ENCODE data around the gene HIVEP3. TPM values are rescaled to one million over a fixed set of nuclear protein-coding genes. Genes with fewer than 3 reads are reported as not detected.
A peak's percentile ranks its signal among the peaks of the same experiment; 100 is the strongest.

HIVEP3 gene
- total RNA-seq, 2 donors from 2014 or later = 0.13 to 0.99 TPM

DNA sequence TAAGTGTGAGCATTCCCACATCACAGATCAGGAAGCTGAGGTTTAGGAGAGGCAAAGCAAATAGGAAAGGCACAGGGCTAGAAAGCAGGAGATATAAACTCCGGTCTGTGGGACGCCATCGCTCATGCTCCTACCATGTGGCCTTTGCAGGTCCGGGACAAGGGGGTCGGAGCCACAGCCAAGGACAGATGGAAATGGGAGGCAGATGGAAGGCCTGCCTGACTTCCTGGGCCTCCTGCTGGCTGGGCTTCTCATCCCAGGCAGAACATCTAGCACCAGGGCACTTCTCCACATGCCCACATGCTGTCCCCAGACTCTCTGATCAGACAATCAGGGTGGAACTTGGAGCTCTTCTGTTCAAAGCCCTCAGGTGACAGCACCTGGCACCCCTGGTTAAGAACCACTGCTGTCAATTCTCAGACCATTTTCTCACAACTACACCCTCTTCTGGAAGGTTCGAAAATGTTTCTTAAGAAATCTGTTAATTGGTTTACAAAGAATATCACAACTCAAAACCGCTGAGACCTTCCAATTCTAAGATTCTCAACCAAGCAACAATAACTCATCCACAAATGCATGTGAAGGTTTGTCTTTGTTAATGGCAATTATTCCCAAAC, 260.9 kb downstream of the HIVEP3 start:
- H3K27me3 ChIP-seq (ENCODE audit: control insufficient read depth, insufficient read depth, low read length, poor library complexity, severe bottlenecking) = peaks cover 26% of the 10 kb centered on the region
- no peak overlapping the region for H3K4me3 ChIP-seq (ENCODE audit: low read length)
- no peaks in the 10 kb centered on the region for H3K36me3 ChIP-seq (ENCODE audit: control insufficient read depth, insufficient read depth, low read length)
- no peaks in the 10 kb centered on the region for H3K4me1 ChIP-seq (ENCODE audit: control insufficient read depth, insufficient read depth, low read length)
- H3K9me3 Mint-ChIP-seq = no peaks in the 10 kb centered on the region
- no peak overlapping the region for H3K27ac Mint-ChIP-seq
- WGBS, 2 experiments (ENCODE audit: insufficient coverage in 1 of 2, insufficient read length in 1 of 2) = 80 to 89% methylated on average over 1 to 7 of the region's 7 CpGs
- H3K27me3 Mint-ChIP-seq (ENCODE audit: insufficient read depth) = peaks cover 28% of the 10 kb centered on the region
- TF ChIP-seq, protein P1, sequence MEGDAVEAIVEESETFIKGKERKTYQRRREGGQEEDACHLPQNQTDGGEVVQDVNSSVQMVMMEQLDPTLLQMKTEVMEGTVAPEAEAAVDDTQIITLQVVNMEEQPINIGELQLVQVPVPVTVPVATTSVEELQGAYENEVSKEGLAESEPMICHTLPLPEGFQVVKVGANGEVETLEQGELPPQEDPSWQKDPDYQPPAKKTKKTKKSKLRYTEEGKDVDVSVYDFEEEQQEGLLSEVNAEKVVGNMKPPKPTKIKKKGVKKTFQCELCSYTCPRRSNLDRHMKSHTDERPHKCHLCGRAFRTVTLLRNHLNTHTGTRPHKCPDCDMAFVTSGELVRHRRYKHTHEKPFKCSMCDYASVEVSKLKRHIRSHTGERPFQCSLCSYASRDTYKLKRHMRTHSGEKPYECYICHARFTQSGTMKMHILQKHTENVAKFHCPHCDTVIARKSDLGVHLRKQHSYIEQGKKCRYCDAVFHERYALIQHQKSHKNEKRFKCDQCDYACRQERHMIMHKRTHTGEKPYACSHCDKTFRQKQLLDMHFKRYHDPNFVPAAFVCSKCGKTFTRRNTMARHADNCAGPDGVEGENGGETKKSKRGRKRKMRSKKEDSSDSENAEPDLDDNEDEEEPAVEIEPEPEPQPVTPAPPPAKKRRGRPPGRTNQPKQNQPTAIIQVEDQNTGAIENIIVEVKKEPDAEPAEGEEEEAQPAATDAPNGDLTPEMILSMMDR (conservative IDR thresholded peaks at IDR 0.05) = peak; percentile 39
- no peaks in the 10 kb centered on the region for H3K9me3 ChIP-seq (ENCODE audit: control insufficient read depth, low read length)
- peaks cover 4% of the 10 kb centered on the region for H3K4me1 Mint-ChIP-seq
- no peaks in the 10 kb centered on the region for H3K36me3 Mint-ChIP-seq (ENCODE audit: low read depth)
- peak; percentile 36 for DNase-seq
- H3K4me3 Mint-ChIP-seq = no peak overlapping the region
- no peak overlapping the region for H3K9ac ChIP-seq (ENCODE audit: extremely low read depth, low read length, poor library complexity, severe bottlenecking)
- no peak overlapping the region for H3K27ac ChIP-seq (ENCODE audit: low read depth, low read length)

DNA sequence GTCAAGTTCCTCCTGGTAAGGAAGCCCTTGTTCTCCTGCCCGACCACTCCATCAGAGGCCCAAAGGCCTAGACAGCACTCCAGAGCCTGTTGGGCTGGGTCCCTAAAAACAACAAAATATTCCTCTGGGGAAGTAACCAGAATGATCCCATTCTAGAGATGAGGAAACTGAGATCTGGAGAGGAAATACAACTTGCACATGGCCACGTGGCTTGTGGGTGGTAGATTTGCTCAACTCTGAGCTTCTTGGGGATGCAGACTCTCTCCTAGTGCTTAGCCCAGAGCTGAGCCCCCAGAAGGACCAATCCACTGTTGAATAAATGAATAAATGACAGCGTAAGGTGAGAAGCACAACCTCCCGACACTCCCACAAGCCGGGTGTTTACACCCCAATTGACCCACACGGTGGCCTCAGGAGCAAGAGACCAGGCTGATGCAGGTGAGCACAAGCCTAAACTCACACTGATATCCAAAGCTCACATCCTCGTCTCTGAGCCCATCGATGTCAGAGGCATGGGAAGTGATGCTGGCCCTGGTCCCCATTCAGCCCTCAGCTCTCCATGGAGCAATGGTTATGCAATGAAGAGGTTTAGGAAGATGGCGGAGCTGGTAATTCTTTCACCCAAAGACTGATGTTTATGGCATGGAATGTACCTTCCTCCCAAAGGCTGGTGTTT, 261.8 kb downstream of the HIVEP3 start:
- TF ChIP-seq, protein P1 (conservative IDR thresholded peaks at IDR 0.05) = no peak
- 92% methylated on average over 7 to 9 of the region's 9 CpGs for WGBS, 2 experiments (ENCODE audit: insufficient coverage in 1 of 2, insufficient read length in 1 of 2)
- Histone ChIP-seq H3K4me3 (ENCODE audit: low read length) (no peak overlapping the region), H3K36me3 (ENCODE audit: control insufficient read depth, insufficient read depth, low read length) (no peaks in the 10 kb centered on the region), H3K9ac (ENCODE audit: extremely low read depth, low read length, poor library complexity, severe bottlenecking) (no peak overlapping the region), H3K9me3 (ENCODE audit: control insufficient read depth, low read length) (no peaks in the 10 kb centered on the region), H3K27ac (ENCODE audit: low read depth, low read length) (no peak overlapping the region), H3K27me3 (ENCODE audit: control insufficient read depth, insufficient read depth, low read length, poor library complexity, severe bottlenecking) (peaks cover 26% of the 10 kb centered on the region), H3K4me1 (ENCODE audit: control insufficient read depth, insufficient read depth, low read length) (no peaks in the 10 kb centered on the region)
- Mint-ChIP-seq H3K36me3 (ENCODE audit: low read depth) (no peaks in the 10 kb centered on the region), H3K27me3 (ENCODE audit: insufficient read depth) (peaks cover 28% of the 10 kb centered on the region), H3K4me1 (peaks cover 4% of the 10 kb centered on the region), H3K9me3 (no peaks in the 10 kb centered on the region), H3K4me3 (no peak overlapping the region), H3K27ac (no peak overlapping the region)
- peak; percentile 43 for DNase-seq

DNA sequence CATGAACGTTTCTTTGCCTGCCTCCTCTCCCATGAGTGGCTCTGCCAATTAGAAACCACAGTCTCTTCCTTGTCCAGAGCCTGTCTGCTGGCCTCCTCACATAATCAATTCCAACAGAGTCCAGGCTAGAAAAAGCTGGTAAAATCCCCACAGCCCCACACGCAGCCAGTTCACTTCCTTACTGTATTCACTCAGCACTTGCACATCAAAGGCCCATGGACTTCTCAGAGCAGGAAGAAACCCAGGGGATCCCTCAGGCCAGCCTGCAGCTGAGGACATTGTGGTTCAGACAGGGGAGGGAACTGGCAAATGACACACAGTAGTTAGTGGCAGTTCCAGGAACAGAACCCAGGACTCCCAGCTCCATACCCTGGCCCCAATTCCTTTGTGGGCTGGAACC, 262.7 kb downstream of the HIVEP3 start:
- no peak overlapping the region for H3K27ac Mint-ChIP-seq

More for the DNA sequence above, 262.7 kb downstream of the HIVEP3 start:
- Mint-ChIP-seq H3K4me3 (no peak overlapping the region), H3K36me3 (ENCODE audit: low read depth) (no peaks in the 10 kb centered on the region), H3K4me1 (peaks cover 2% of the 10 kb centered on the region), H3K27me3 (ENCODE audit: insufficient read depth) (peaks cover 21% of the 10 kb centered on the region), H3K9me3 (no peaks in the 10 kb centered on the region)
- H3K4me1 ChIP-seq (ENCODE audit: control insufficient read depth, insufficient read depth, low read length) = no peaks in the 10 kb centered on the region
- H3K4me3 ChIP-seq (ENCODE audit: low read length) = no peak overlapping the region
- DNase-seq = peak; percentile 46
- H3K27me3 ChIP-seq (ENCODE audit: control insufficient read depth, insufficient read depth, low read length, poor library complexity, severe bottlenecking) = peaks cover 18% of the 10 kb centered on the region
- TF ChIP-seq, protein P1 (conservative IDR thresholded peaks at IDR 0.05) = no peak
- no peak overlapping the region for H3K27ac ChIP-seq (ENCODE audit: low read depth, low read length)
- no peak overlapping the region for H3K9ac ChIP-seq (ENCODE audit: extremely low read depth, low read length, poor library complexity, severe bottlenecking)
- WGBS, 2 experiments (ENCODE audit: insufficient coverage in 1 of 2, insufficient read length in 1 of 2) = 36 to 44% methylated on average over 1 to 2 of the region's 2 CpGs
- no peaks in the 10 kb centered on the region for H3K9me3 ChIP-seq (ENCODE audit: control insufficient read depth, low read length)
- no peaks in the 10 kb centered on the region for H3K36me3 ChIP-seq (ENCODE audit: control insufficient read depth, insufficient read depth, low read length)
